Measurements from ENCODE around the gene TLR4.
A peak's percentile ranks its signal among the peaks of the same experiment; 100 is the strongest.

Gene TLR4

DNA sequence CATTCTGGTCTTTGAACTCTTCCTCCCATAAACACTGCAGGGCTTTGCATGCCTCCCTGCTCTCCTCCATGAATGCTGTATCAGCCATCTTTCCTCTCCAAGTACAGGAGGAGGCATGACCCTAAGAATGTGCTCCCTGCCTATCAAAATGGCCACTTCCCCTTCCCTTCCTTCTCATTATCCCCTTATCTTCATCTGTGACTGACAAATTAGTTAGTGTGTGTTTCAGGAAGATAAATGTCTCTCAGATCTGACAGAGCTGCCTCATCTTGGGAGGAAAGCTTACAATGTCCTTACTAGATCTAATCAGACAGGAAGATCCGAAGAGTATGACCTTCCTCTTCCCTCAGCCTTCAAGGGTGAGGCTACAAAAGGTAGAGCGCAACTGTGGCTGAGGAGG lies 46.2 kb downstream of the TLR4 start:
- Mint-ChIP-seq H3K36me3 (ENCODE audit: low read depth) (no peaks in the 10 kb centered on the region), H3K4me1 (no peaks in the 10 kb centered on the region), H3K4me3 (no peak overlapping the region), H3K27me3 (ENCODE audit: low read depth) (no peaks in the 10 kb centered on the region), H3K9me3 (no peaks in the 10 kb centered on the region), H3K27ac (no peak overlapping the region)
- TF ChIP-seq, protein P1, sequence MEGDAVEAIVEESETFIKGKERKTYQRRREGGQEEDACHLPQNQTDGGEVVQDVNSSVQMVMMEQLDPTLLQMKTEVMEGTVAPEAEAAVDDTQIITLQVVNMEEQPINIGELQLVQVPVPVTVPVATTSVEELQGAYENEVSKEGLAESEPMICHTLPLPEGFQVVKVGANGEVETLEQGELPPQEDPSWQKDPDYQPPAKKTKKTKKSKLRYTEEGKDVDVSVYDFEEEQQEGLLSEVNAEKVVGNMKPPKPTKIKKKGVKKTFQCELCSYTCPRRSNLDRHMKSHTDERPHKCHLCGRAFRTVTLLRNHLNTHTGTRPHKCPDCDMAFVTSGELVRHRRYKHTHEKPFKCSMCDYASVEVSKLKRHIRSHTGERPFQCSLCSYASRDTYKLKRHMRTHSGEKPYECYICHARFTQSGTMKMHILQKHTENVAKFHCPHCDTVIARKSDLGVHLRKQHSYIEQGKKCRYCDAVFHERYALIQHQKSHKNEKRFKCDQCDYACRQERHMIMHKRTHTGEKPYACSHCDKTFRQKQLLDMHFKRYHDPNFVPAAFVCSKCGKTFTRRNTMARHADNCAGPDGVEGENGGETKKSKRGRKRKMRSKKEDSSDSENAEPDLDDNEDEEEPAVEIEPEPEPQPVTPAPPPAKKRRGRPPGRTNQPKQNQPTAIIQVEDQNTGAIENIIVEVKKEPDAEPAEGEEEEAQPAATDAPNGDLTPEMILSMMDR (IDR thresholded peaks at IDR 0.05; ENCODE audit: unreplicated experiment in 3 of 3): no peak

DNA sequence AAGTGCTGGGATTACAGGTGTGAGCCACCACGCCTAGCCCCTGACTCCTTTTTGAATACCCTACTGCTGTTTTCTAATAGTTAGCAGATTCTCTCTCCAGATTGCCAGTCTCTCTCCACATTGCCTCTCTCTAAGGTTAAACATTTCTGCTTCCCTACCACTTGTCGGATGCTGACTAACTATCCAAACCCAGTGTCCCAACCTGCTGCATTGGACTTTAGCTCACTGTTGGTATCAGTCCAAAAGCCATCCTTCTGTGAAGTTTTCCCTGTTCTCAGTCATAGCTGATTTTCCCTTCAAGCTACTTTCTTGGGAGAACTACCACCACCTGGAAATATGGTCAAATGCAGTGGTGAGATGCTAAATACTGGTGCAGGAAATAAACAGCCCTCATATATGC lies 48.7 kb downstream of the TLR4 start:
- TF ChIP-seq, protein P1 (IDR thresholded peaks at IDR 0.05; ENCODE audit: unreplicated experiment in 3 of 3): no peak
- H3K27me3 Mint-ChIP-seq (ENCODE audit: low read depth): no peaks in the 10 kb centered on the region
- no peak overlapping the region for H3K4me3 Mint-ChIP-seq
- no peaks in the 10 kb centered on the region for H3K36me3 Mint-ChIP-seq (ENCODE audit: low read depth)
- H3K27ac Mint-ChIP-seq: no peak overlapping the region
- H3K4me1 Mint-ChIP-seq: no peaks in the 10 kb centered on the region
- no peaks in the 10 kb centered on the region for H3K9me3 Mint-ChIP-seq

DNA sequence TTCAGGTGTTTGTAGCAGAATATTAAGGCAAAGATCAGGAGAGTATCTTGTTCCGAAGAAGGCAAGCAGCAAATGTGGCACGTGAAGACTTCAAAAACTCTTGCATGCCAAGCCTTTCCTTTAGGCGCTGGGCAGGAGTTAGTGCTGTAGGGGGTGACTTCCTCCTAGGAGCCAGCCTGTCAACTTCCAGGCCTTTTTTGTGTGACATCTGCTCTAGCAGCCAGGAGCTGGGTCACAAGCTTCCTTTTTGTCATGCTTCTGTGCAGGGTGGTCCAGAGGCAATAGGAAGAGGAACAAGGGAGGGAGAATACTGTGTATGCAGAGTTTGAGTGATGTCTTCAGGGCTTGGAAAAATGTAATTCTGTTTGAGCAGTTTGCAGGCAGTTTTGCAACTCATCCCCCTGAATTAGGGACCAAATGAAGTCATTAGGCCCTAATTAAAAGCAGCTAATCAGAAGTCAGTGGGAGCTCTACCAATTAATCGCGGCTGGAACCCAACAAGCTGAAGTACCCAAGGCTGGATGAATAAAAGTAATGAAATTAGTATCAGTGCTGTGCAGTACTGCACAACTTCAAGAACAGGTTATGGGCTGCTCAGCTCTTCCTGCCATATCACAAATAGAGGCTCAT lies 53.5 kb downstream of the TLR4 start:
- Mint-ChIP-seq H3K4me1 (no peaks in the 10 kb centered on the region), H3K4me3 (no peak overlapping the region), H3K27me3 (ENCODE audit: low read depth) (no peaks in the 10 kb centered on the region), H3K9me3 (no peaks in the 10 kb centered on the region), H3K36me3 (ENCODE audit: low read depth) (no peaks in the 10 kb centered on the region), H3K27ac (no peak overlapping the region)
- TF ChIP-seq, protein P1 (IDR thresholded peaks at IDR 0.05; ENCODE audit: unreplicated experiment in 3 of 3): no peak

GRCh38 chr9:117763314-117763713 lies 59.1 kb downstream of the TLR4 start:
- Mint-ChIP-seq H3K27ac (no peak overlapping the region), H3K27me3 (ENCODE audit: low read depth) (no peaks in the 10 kb centered on the region), H3K36me3 (ENCODE audit: low read depth) (no peaks in the 10 kb centered on the region), H3K9me3 (no peaks in the 10 kb centered on the region), H3K4me3 (no peak overlapping the region), H3K4me1 (no peaks in the 10 kb centered on the region)
- TF ChIP-seq, protein P1 (IDR thresholded peaks at IDR 0.05; ENCODE audit: unreplicated experiment in 3 of 3): no peak

DNA sequence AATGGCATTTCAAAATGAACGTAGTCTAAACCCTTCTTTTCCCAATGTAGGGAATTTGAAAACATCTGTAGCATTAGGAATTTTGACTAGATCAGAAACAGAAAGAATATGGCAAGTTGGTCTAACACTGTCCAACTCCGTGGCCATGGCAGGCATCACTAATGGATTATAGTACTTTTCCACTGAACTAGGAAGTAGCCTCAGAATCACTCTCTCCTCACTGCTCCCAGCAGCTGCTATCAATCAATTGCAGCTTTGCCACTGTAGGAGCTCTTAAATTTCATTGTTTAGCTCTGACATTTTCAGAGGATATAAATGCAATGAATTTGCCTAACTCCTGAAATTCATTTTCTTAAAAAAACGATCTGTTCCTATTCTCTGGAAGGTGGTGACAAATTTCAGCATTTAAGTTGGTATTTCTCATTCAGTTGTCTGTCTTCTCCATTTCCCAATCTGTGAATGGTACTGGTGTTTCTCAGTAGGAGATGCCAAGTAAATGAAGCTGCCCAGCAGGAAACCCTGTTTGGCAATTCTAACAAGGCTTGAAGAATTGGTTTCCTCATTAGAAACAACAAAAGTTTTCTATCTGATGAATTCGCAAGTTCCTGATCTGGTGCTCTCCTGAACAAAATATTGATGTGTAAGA lies 64.7 kb downstream of the TLR4 start:
- Mint-ChIP-seq H3K27me3 (ENCODE audit: low read depth) (peaks cover 3% of the 10 kb centered on the region), H3K4me1 (peaks cover 5% of the 10 kb centered on the region), H3K9me3 (peaks cover 3% of the 10 kb centered on the region), H3K4me3 (no peak overlapping the region), H3K27ac (no peak overlapping the region), H3K36me3 (ENCODE audit: low read depth) (no peaks in the 10 kb centered on the region)
- TF ChIP-seq, protein P1 (IDR thresholded peaks at IDR 0.05; ENCODE audit: unreplicated experiment in 3 of 3): no peak

GRCh38 chr9:117771136-117771535 lies 66.9 kb downstream of the TLR4 start:
- Mint-ChIP-seq H3K4me3 (no peak overlapping the region), H3K4me1 (peaks cover 5% of the 10 kb centered on the region), H3K36me3 (ENCODE audit: low read depth) (no peaks in the 10 kb centered on the region), H3K9me3 (peaks cover 3% of the 10 kb centered on the region), H3K27ac (peak overlapping the region in 2 of 3 experiments; percentile 20 to 71), H3K27me3 (ENCODE audit: low read depth) (peaks cover 8% of the 10 kb centered on the region)
- TF ChIP-seq, protein P1 (IDR thresholded peaks at IDR 0.05; ENCODE audit: unreplicated experiment in 3 of 3): no peak

Data from nephron (organoid).